Body of pancreas (tissue), 4 donors: ENCODE data around the gene XRRA1. TPM values are rescaled to one million over a fixed set of nuclear protein-coding genes. Genes with fewer than 3 reads are reported as not detected.
A peak's percentile ranks its signal among the peaks of the same experiment; 100 is the strongest.
"Not testable (repeated sequence)": the region's sequence is repeated elsewhere in the genome, so short reads cannot be mapped to it uniquely, and the experiment has no call there.

ENCODE experiments used
- ATAC-seq: fragments of 150-250 bp; one replicate; pipeline ENCODE4 v1.9.1; 2016
- DNase-seq, 4 donors: peaks; one replicate each; pipeline ENCODE4 v3.0.0-alpha.2; 2019
- H3K27ac ChIP-seq, 4 donors: fragments of 200-600 bp; sonication (generic); 1 replicate in 3 of 4; 2 replicates in 1 of 4; pipeline versions ENCODE4 v1.5.1 to v1.6.1; 2016 to 2019; ENCODE audit warnings: mild to moderate bottlenecking in 1 of 4, mixed read lengths in 1 of 4, moderate library complexity in 1 of 4
- H3K27me3 ChIP-seq, 2 donors: fragments of 200-600 bp; sonication (generic); one replicate each; pipeline ENCODE4 v1.6.0; 2016; ENCODE audit warnings: mild to moderate bottlenecking in 1 of 2
- H3K36me3 ChIP-seq, 2 donors: fragments of 200-600 bp; sonication (generic); replicated peaks in 1 of 2; 2 replicates each; pipeline ENCODE4 v1.5.1; 2016; ENCODE audit warnings: low read depth in 2 of 2; ENCODE audit not compliant: insufficient read depth in 1 of 2
- H3K4me1 ChIP-seq: fragments of 200-600 bp; sonication (generic); one replicate; pipeline ENCODE4 v1.6.0; 2016
- H3K4me3 ChIP-seq, 2 donors: fragments of 200-600 bp; sonication (generic); 1 replicate in 1 of 2; 2 replicates in 1 of 2; pipeline ENCODE4 v1.5.1; 2016 to 2019
- H3K9me3 ChIP-seq, 3 donors: fragments of 200-600 bp; sonication (generic); 1 replicate in 2 of 3; 2 replicates in 1 of 3; pipeline ENCODE4 v1.5.1; 2016
- POLR2A ChIP-seq, 3 donors: fragments of 450-650 bp; IDR thresholded peaks; one replicate each; pipeline ENCODE4 v1.6.1; 2016; ENCODE audit warnings: antibody characterized with exemption in 3 of 3, mild to moderate bottlenecking in 2 of 3
- WGBS, 2 donors: methylation state at CpG; one replicate each; pipeline ENCODE4 v1.1.5; 2017; 5-methylcytosine and 5-hydroxymethylcytosine counted together
- intact Hi-C: fragments of 100-400 bp; cut with DNase I; formaldehyde crosslinking; loops from one replicate; pipeline ENCODE4 v1.15.1; 2023
- total RNA-seq, 2 donors: library from RNA; depleted of rRNA; stranded (reverse); fragments of >200 nt; gene quantifications; one replicate each; pipeline ENCODE4 v1.1.0, GENCODE V29; 2016
- TF ChIP-seq, protein P1 (sequence below), 7 experiments: fragments of 450-650 bp in 4 of 7; fragments of 200-600 bp in 3 of 7; sonication (generic) in 3 of 7; IDR thresholded peaks; one replicate each; pipeline ENCODE4 v1.5.1; 2016 to 2019; ENCODE audit warnings: antibody characterized with exemption in 7 of 7

Gene XRRA1, protein sequence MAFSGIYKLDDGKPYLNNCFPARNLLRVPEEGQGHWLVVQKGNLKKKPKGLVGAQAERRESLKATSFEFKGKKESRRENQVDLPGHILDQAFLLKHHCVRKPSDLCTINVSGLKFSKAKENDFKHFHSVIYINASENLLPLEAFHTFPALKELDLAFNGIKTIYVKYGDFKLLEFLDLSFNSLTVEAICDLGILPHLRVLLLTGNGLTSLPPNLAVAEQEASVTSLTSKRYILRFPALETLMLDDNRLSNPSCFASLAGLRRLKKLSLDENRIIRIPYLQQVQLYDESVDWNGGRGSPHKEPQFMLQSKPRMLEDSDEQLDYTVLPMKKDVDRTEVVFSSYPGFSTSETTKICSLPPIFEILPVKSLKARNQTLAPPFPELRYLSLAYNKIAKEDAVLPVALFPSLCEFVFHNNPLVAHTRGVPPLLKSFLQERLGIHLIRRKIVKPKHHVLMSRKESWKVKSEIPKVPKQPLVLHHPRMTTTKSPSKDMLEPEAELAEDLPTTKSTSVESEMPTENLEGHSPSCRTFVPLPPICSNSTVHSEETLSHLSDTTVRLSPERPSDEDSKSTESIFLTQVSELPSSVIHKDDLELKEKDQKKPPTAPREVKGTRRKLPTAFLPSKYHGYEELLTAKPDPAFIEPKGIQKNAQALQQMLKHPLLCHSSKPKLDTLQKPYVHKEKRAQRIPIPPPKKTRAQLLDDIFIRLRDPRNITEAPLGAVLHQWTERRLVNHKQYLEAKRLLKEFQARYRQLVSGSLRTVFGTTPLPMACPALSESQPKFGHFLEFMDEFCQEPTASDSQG
- total RNA-seq: 10 to 100 TPM; 15.6 to 35.3 TPM

DNA sequence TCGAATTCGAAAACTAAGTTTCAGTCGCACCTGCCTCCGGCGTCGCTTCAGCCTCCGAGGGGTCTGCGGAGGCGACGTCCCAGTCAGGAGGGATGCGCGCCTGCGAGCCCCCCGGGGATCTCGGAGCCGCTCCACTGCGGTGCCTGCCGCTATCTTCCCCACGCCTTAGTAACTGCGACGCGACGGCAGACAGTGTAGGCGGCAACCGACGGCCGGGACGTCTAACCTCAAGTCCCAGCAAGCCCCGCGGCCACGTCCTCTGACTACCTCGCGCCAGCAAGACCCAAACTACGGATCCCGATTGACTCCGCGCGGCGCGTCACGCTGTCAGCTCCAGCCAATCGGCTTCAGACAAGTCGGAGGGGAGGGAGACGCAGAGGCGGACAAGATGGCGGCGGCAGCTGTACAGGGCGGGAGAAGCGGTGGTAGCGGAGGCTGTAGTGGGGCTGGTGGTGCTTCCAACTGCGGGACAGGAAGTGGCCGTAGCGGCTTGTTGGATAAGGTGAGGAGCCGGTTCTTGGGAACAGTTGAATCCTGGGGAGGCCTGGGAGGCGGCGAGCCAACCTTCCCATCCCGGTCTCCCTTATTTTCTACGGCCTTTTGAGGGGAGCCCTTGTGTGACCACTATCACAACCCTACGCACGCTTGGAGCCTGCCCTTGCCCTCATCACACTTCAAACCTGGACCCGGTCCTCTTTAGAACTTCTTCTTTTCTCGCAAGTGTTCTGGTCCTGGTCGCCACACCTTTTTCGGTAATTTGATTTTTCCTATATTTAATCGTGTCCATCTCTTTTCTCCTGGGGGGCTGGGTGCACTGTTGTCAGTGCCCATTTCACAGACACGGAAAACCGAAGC, at the start of gene XRRA1, which contains the start of gene SPCS2:
TSS of gene XRRA1 (minus strand) at position 194 of the 855 bp plus-strand sequence. CDS start 8,213 bp downstream, outside the sequence.
TSS of gene SPCS2 (plus strand) at position 369 of the 855 bp plus-strand sequence. CDS start at position 389, 20 bp downstream.
- H3K36me3 ChIP-seq: no peaks in the 10 kb centered on the region
- whole genome bisulfite sequencing, 2 donors: 0% methylated on average over 25 to 67 of the region's 67 CpGs
- no peaks in the 10 kb centered on the region for H3K27me3 ChIP-seq
- H3K27ac ChIP-seq: peak within 1 kb of the TSS; percentile 77 to 88 (median 84)
- DNase-seq (peak; percentile 98 to 99 (median 98)), ATAC-seq (peak; percentile 100)
- TF ChIP-seq, protein P1, sequence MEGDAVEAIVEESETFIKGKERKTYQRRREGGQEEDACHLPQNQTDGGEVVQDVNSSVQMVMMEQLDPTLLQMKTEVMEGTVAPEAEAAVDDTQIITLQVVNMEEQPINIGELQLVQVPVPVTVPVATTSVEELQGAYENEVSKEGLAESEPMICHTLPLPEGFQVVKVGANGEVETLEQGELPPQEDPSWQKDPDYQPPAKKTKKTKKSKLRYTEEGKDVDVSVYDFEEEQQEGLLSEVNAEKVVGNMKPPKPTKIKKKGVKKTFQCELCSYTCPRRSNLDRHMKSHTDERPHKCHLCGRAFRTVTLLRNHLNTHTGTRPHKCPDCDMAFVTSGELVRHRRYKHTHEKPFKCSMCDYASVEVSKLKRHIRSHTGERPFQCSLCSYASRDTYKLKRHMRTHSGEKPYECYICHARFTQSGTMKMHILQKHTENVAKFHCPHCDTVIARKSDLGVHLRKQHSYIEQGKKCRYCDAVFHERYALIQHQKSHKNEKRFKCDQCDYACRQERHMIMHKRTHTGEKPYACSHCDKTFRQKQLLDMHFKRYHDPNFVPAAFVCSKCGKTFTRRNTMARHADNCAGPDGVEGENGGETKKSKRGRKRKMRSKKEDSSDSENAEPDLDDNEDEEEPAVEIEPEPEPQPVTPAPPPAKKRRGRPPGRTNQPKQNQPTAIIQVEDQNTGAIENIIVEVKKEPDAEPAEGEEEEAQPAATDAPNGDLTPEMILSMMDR (IDR thresholded peaks at IDR 0.05): no peak
- TF ChIP-seq POLR2A (IDR thresholded peaks at IDR 0.05): peak; percentile 81 to 91 (median 90)
- H3K4me3 ChIP-seq: peak within 1 kb of the TSS; percentile 88 to 98
- intact Hi-C loops: no loop called here
- H3K9me3 ChIP-seq: no peaks in the 10 kb centered on the region
- peaks cover 48% of the 10 kb centered on the region for H3K4me1 ChIP-seq

DNA sequence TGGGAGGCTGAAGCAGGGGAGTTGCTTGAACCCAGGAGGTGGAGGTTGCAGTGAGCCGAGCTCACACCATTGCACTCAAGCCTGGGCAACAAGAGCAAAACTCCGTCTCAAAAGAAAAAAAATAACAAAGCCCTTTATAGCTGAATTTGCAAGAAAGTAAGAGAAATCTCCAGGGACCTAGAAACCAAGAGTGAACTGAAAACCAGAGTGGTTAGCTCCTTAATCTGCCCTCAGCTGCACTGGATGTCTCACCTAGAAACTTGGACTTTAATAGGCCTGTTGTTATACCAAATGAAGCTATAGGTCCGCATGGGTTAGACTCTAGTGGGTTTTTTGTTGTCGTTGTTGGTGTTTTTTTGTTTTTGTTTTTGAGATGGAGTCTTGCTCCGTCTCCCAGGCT, 44.0 kb upstream of the XRRA1 start:
- TF ChIP-seq, protein P1 (IDR thresholded peaks at IDR 0.05): no peak
- no peak for TF ChIP-seq POLR2A (IDR thresholded peaks at IDR 0.05)
- intact Hi-C loops: no loop called here
- DNase-seq (no peak), ATAC-seq (no peak)
- H3K9me3 ChIP-seq: no peaks in the 10 kb centered on the region
- no peak overlapping the region for H3K27ac ChIP-seq
- peaks cover 22% of the 10 kb centered on the region for H3K4me1 ChIP-seq
- H3K4me3 ChIP-seq: no peak overlapping the region
- 90 to 95% methylated on average over 5 of the region's 5 CpGs for WGBS, 2 donors
- no peaks in the 10 kb centered on the region for H3K27me3 ChIP-seq
- peaks cover 0 to 3% of the 10 kb centered on the region in 2 donors for H3K36me3 ChIP-seq

DNA sequence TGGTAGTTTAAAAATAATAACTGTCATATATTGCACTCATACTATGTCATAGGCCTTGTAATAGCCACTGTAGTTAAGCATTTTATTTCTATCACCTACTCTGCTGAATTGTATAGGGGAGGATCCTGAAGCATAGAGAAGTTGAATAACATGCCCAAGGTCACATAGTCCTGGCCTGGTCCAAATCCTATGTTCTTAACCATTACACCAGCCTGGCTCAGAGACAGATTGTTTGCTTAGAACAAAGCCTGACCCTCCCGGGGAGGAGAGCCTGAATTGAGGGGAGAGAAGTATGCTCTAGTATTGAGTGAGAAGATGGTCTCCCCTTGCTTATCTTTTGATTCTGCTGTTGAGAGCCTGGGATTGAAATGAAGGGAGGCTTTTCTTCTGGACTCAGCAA, 42.0 kb upstream of the XRRA1 start:
- Histone ChIP-seq H3K27me3 (no peaks in the 10 kb centered on the region), H3K27ac (no peak overlapping the region), H3K4me1 (peaks cover 22% of the 10 kb centered on the region), H3K4me3 (no peak overlapping the region), H3K9me3 (no peaks in the 10 kb centered on the region), H3K36me3 (peaks cover 0 to 3% of the 10 kb centered on the region in 2 donors)
- 9 to 13% methylated on average over 1 of the region's 1 CpG for WGBS, 2 donors
- TF ChIP-seq POLR2A (IDR thresholded peaks at IDR 0.05): no peak
- TF ChIP-seq, protein P1 (IDR thresholded peaks at IDR 0.05): no peak
- DNase-seq: no peak
- intact Hi-C loops: no loop called here
- ATAC-seq: no peak

DNA sequence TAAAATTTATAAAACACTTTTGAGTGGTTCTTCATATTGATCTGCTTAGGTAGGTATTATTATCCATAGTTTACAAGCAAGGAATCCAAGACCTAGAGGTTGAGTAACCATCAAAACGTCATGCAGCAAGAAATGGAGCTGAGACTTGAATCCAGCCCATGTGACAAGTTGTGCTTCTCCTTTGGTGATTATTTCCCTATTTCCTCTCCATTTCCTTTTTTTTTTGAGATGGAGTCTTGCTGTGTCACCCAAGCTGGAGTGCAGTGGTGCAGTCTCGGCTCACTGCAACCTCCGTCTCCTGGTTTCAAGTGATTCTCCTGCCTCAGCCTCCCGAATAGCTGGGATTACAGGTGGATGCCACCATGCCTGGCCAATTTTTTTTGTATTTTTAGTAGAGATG, 41.3 kb upstream of the XRRA1 start:
- peaks cover 22% of the 10 kb centered on the region for H3K4me1 ChIP-seq
- intact Hi-C loops, H3K36me3 ChIP-seq, H3K9me3 ChIP-seq, ATAC-seq, H3K27ac ChIP-seq, H3K4me3 ChIP-seq, H3K27me3 ChIP-seq: not testable (repeated sequence)
- WGBS, 2 donors: 81 to 91% methylated on average over 4 of the region's 4 CpGs
- DNase-seq: peak in 1 of 4 donors; percentile 10
